ENCODE measurements around the gene FTH1. TPM values are rescaled to one million over a fixed set of nuclear protein-coding genes. Genes with fewer than 3 reads are reported as not detected.

FTH1 gene
- polyA plus RNA-seq, 1 of the 3 experiments (the other 2 are of a cell fraction) = 1,229 TPM

- no peak for TF ChIP-seq IRF3 (IDR thresholded peaks at IDR 0.05; ENCODE audit: low read depth, low read length)
- no peak for TF ChIP-seq RXRA (IDR thresholded peaks at IDR 0.05; ENCODE audit: borderline replicate concordance, low read depth)
- TF ChIP-seq ELF1 (IDR thresholded peaks at IDR 0.05) = no peak
Measured at GRCh38 chr11:61930933-61931332, 36.5 kb downstream of the FTH1 start (continued).

- Histone ChIP-seq H3K4me3 (ENCODE audit: low read depth in 2 of 2, low read length in 1 of 2) (no peak overlapping the region), H3K9me3 (no peaks in the 10 kb centered on the region), H3K36me3 (replicated peaks in 1 of 2; ENCODE audit: control insufficient read depth in 1 of 2, insufficient read depth in 2 of 2, low read length in 1 of 2) (no peaks in the 10 kb centered on the region), H3K27me3 (ENCODE audit: insufficient read depth) (no peaks in the 10 kb centered on the region), H4K20me1 (ENCODE audit: insufficient read depth) (no peaks in the 10 kb centered on the region), H3F3A (replicated peaks; ENCODE audit: insufficient read depth) (no peaks in the 10 kb centered on the region), H3K4me2 (no peak overlapping the region), H3K27ac (ENCODE audit: low read depth in 2 of 2, low read length in 1 of 2) (no peak overlapping the region), H3K9ac (no peak overlapping the region), H3K9me2 (no peaks in the 10 kb centered on the region), H2AFZ (ENCODE audit: low read depth) (no peak overlapping the region), H3K79me2 (ENCODE audit: insufficient read depth) (no peaks in the 10 kb centered on the region), H3K4me1 (ENCODE audit: control insufficient read depth in 1 of 2, insufficient read depth in 2 of 2, low read depth in 1 of 2, low read length in 1 of 2) (peaks cover 4 to 8% of the 10 kb centered on the region in 2 experiments; a peak in 3 of 4 replicates)
- no peak for DNase-seq
- ChIA-PET POLR2A (no interaction called here), CTCF (interaction anchor here (0.7 to 3.7 kb wide), 7 partner anchors 19 to 175 kb away, joined by 3 to 17 read pairs (median 9); no protein-coding TSS in a partner anchor)
- no peak for TF ChIP-seq USF2 (IDR thresholded peaks at IDR 0.05; ENCODE audit: borderline replicate concordance, low read depth, low read length)
- TF ChIP-seq RFX5 (IDR thresholded peaks at IDR 0.05; ENCODE audit: low read length) = no peak
- no peak for TF ChIP-seq USF1 (IDR thresholded peaks at IDR 0.05; ENCODE audit: borderline replicate concordance, low read depth)
Measured at GRCh38 chr11:61928606-61929005, 38.8 kb downstream of the FTH1 start.

GRCh38 chr11:61927501-61927900 lies 39.9 kb downstream of the FTH1 start:
- no peak overlapping the region for H3K4me3 ChIP-seq (ENCODE audit: low read depth in 2 of 2, low read length in 1 of 2)
- no peak for DNase-seq
- no peaks in the 10 kb centered on the region for H3K27me3 ChIP-seq (ENCODE audit: insufficient read depth)
- H3K27ac ChIP-seq (ENCODE audit: low read depth in 2 of 2, low read length in 1 of 2) = no peak overlapping the region
- H3K4me1 ChIP-seq (ENCODE audit: control insufficient read depth in 1 of 2, insufficient read depth in 2 of 2, low read depth in 1 of 2, low read length in 1 of 2) = peaks cover 15 to 19% of the 10 kb centered on the region in 2 experiments
- no peak overlapping the region for H3K9ac ChIP-seq
- H3F3A ChIP-seq (replicated peaks; ENCODE audit: insufficient read depth) = no peaks in the 10 kb centered on the region
- no peak for TF ChIP-seq RAD21 (IDR thresholded peaks at IDR 0.05; ENCODE audit: low read length)
- TF ChIP-seq FOXM1 (IDR thresholded peaks at IDR 0.05; ENCODE audit: low read depth) = no peak
- no peak for TF ChIP-seq MXI1 (IDR thresholded peaks at IDR 0.05; ENCODE audit: low read depth, low read length)
- TF ChIP-seq ZBTB33 (IDR thresholded peaks at IDR 0.05; ENCODE audit: borderline replicate concordance, low read depth) = no peak
- TF ChIP-seq YY1 (IDR thresholded peaks at IDR 0.05; ENCODE audit: low read depth) = no peak
- no peak for TF ChIP-seq TEAD4 (IDR thresholded peaks at IDR 0.05; ENCODE audit: borderline replicate concordance, insufficient read depth)
- TF ChIP-seq USF2 (IDR thresholded peaks at IDR 0.05; ENCODE audit: borderline replicate concordance, low read depth, low read length) = no peak
- TF ChIP-seq RCOR1 (IDR thresholded peaks at IDR 0.05; ENCODE audit: low read length) = no peak
- no peak for TF ChIP-seq MAX (IDR thresholded peaks at IDR 0.05; ENCODE audit: low read depth)
- TF ChIP-seq ELF1 (IDR thresholded peaks at IDR 0.05) = no peak
- no peak for TF ChIP-seq PBX3 (IDR thresholded peaks at IDR 0.05)
- TF ChIP-seq TCF12 (IDR thresholded peaks at IDR 0.05) = no peak
- no peak for TF ChIP-seq CHD2 (IDR thresholded peaks at IDR 0.05; ENCODE audit: low read length, partially characterized antibody)
- no peak for TF ChIP-seq SIN3A (IDR thresholded peaks at IDR 0.05; ENCODE audit: borderline replicate concordance, low read depth, low read length)
- TF ChIP-seq JUND (IDR thresholded peaks at IDR 0.05) = no peak
- TF ChIP-seq FOXJ3 (CRISPR knock-in tag; IDR thresholded peaks at IDR 0.05) = no peak
- H3K36me3 ChIP-seq (replicated peaks in 1 of 2; ENCODE audit: control insufficient read depth in 1 of 2, insufficient read depth in 2 of 2, low read length in 1 of 2) = no peaks in the 10 kb centered on the region
- no peaks in the 10 kb centered on the region for H3K9me3 ChIP-seq
- no peak overlapping the region for H3K4me2 ChIP-seq
- H2AFZ ChIP-seq (ENCODE audit: low read depth) = no peak overlapping the region
- 100% methylated on average over 1 of the region's 1 CpG for WGBS (ENCODE audit: low lambda C conversion rate)
- ChIA-PET CTCF (interaction anchor here (1.6 to 2.1 kb wide), 3 partner anchors 20 to 31 kb away, joined by 9 to 11 read pairs (median 11); no protein-coding TSS in a partner anchor), POLR2A (no interaction called here)
- H3K9me2 ChIP-seq = no peaks in the 10 kb centered on the region
- H4K20me1 ChIP-seq (ENCODE audit: insufficient read depth) = no peaks in the 10 kb centered on the region
- no peaks in the 10 kb centered on the region for H3K79me2 ChIP-seq (ENCODE audit: insufficient read depth)
